Testis (tissue), 2 donors: ENCODE results near the gene OR5A1.
"Not testable (repeated sequence)": the region's sequence is repeated elsewhere in the genome, so short reads cannot be mapped to it uniquely, and the experiment has no call there.

Experiments
- CTCF ChIP-seq, 3 experiments: fragments of 450-650 bp in 2 of 3; fragments of 200-600 bp in 1 of 3; sonication (generic) in 1 of 3; IDR thresholded peaks; one replicate each; pipeline ENCODE4 v1.5.1; 2016 to 2019; ENCODE audit warnings: antibody characterized with exemption in 3 of 3, mild to moderate bottlenecking in 2 of 3, moderate library complexity in 1 of 3
- POLR2A ChIP-seq: fragments of 450-650 bp; IDR thresholded peaks from one replicate; pipeline ENCODE4 v1.6.1; 2017; ENCODE audit warnings: antibody characterized with exemption, mild to moderate bottlenecking, moderate library complexity

DNA sequence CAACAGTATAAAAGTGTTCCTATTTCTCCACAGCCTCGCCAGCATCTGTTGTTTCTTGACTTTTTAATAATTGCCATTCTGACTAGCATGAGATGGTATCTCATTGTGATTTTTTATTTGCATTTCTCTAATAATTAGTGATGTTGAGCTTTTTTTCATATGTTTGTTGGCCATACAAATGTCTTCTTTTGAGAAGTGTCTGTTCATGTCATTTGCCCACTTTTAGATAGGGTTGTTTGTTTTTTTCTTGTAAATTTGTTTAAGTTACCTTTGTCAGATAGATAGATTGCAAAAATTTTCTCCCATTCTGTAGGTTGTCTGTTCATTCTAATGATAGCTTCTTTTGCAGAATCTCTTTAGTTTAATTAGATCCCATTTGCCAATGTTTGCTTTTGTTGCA is 9.4 kb downstream of the OR5A1 start:
- not testable (repeated sequence) for TF ChIP-seq POLR2A; CTCF (IDR thresholded peaks at IDR 0.05)
